Measurements from ENCODE around the gene REXO1.

- TF ChIP-seq TAF1 (IDR thresholded peaks at IDR 0.05; ENCODE audit: low read depth, low read length) (no peak), POLR2A (IDR thresholded peaks at IDR 0.05; ENCODE audit: low read depth, low read length) (no peak), POLR2AphosphoS5 (IDR thresholded peaks at IDR 0.05; ENCODE audit: low read depth, low read length) (no peak), PAX5 (IDR thresholded peaks at IDR 0.05; ENCODE audit: insufficient read depth, low read length, severe bottlenecking) (no peak), SPI1 (IDR thresholded peaks at IDR 0.05; ENCODE audit: low read depth, low read length) (no peak)
Observed at GRCh38 chr19:1844513-1845124, 3.7 kb downstream of the REXO1 start.

Data from GM12891 (cell line).